A549 (cell line): ENCODE data around the gene PRPSAP2. TPM values are rescaled to one million over a fixed set of nuclear protein-coding genes. Genes with fewer than 3 reads are reported as not detected.

Experiments
- ATAC-seq, 2 experiments: fragments of 200-7000 bp in 1 of 2; fragments of >200 bp in 1 of 2; cut with Nextera tagmentation in 1 of 2; cut with Tn5 transposase in 1 of 2; 3 replicates each; pipeline versions ENCODE4 v1.8.0 to v1.9.1; 2018 to 2020; ENCODE audit warnings: mild to moderate bottlenecking in 1 of 2, moderate library complexity in 1 of 2
- CTCF ChIA-PET: fragments of 300-600 bp; sonication (Branson Sonifier 250); formaldehyde crosslinking; extraction: SDS; loops from one replicate; lab custom pipeline; 2021; ENCODE audit warnings: antibody characterized with exemption, inconsistent platforms; lab: Yijun Ruan, JAX
- POLR2A ChIA-PET: fragments of 350-600 bp; formaldehyde crosslinking; extraction: SDS; loops from one replicate; lab custom pipeline; 2021; ENCODE audit warnings: antibody characterized with exemption, inconsistent platforms; lab: Yijun Ruan, JAX
- DNase-seq, 2 experiments: peaks; one replicate each; pipeline versions ENCODE4 v3.0.0 to v3.0.0-alpha.2; 2011 to 2016; ENCODE audit warnings: low read depth in 1 of 2, low spot score in 1 of 2
- FAIRE-seq: peaks from 2 replicates; lab custom pipeline; 2011; peaks lifted over from hg19 to GRCh38; lab: Jason Lieb, UNC
- H3K27ac ChIP-seq, 2 experiments: fragments of >200 bp; sonication (Bioruptor Twin); formaldehyde crosslinking; 3 replicates each; pipeline ENCODE4 v1.5.1; 2016 to 2017
- H3K4me1 ChIP-seq: fragments of >200 bp; sonication (Bioruptor Twin); formaldehyde crosslinking; 3 replicates; pipeline ENCODE4 v1.6.1; 2016
- H3K4me2 ChIP-seq: fragments of >200 bp; sonication (Bioruptor Twin); formaldehyde crosslinking; 3 replicates; pipeline ENCODE4 v1.6.1; 2016
- H3K4me3 ChIP-seq: fragments of >200 bp; sonication (Bioruptor Twin); formaldehyde crosslinking; 3 replicates; pipeline ENCODE4 v1.5.1; 2016
- H3K9me3 ChIP-seq: fragments of >200 bp; sonication (Bioruptor Twin); formaldehyde crosslinking; 3 replicates; pipeline ENCODE4 v1.6.1; 2016
- BCL3 ChIP-seq: fragments of >200 bp; sonication (Bioruptor Twin); formaldehyde crosslinking; IDR thresholded peaks from 3 replicates; pipeline ENCODE4 v1.6.1; 2016
- CBX2 ChIP-seq: fragments of 200-600 bp; sonication (generic); IDR thresholded peaks from 2 replicates; pipeline ENCODE4 v1.6.1; 2016; ENCODE audit warnings: low read depth, mild to moderate bottlenecking, borderline replicate concordance
- CBX8 ChIP-seq: fragments of 200-600 bp; sonication (generic); IDR thresholded peaks from 2 replicates; pipeline ENCODE4 v1.6.1; 2016
- CEBPB ChIP-seq, 2 experiments: fragments of >200 bp in 1 of 2; sonication (Bioruptor Twin) in 1 of 2; formaldehyde crosslinking in 1 of 2; IDR thresholded peaks; 2 replicates each; pipeline ENCODE4 v1.6.1; 2012 to 2016
- CHD2 ChIP-seq: fragments of 150-350 bp; IDR thresholded peaks from 2 replicates; pipeline ENCODE4 v1.6.1; 2014; ENCODE audit warnings: low read length; ENCODE audit not compliant: partially characterized antibody
- E2F6 ChIP-seq: IDR thresholded peaks from 2 replicates; pipeline ENCODE4 v1.6.1; 2012; ENCODE audit warnings: low read depth, borderline replicate concordance
- ESRRA ChIP-seq: fragments of 150-350 bp; IDR thresholded peaks from 2 replicates; pipeline ENCODE4 v1.6.1; 2014; ENCODE audit warnings: mild to moderate bottlenecking, low read length, borderline replicate concordance
- GATA3 ChIP-seq: IDR thresholded peaks from 2 replicates; pipeline ENCODE4 v1.6.1; 2012; ENCODE audit warnings: borderline replicate concordance
- HEYL ChIP-seq: fragments of 250-450 bp; sonication (Bioruptor Pico); IDR thresholded peaks from 2 replicates; pipeline ENCODE4 v1.8.0; 2021; ENCODE audit warnings: mild to moderate bottlenecking, moderate library complexity
- HMGXB4 ChIP-seq: fragments of 250-450 bp; sonication (Bioruptor Pico); IDR thresholded peaks from 2 replicates; pipeline ENCODE4 v1.5.0; 2021; ENCODE audit warnings: mild to moderate bottlenecking, moderate library complexity, borderline replicate concordance
- HOXB13 ChIP-seq: fragments of 250-450 bp; sonication (Bioruptor Pico); IDR thresholded peaks from 2 replicates; pipeline ENCODE4 v1.5.0; 2020; ENCODE audit warnings: low read depth, mild to moderate bottlenecking, moderate library complexity
- JUN ChIP-seq, 2 experiments: fragments of >200 bp; sonication (Bioruptor Twin); formaldehyde crosslinking; IDR thresholded peaks; 2 replicates in 1 of 2; 3 replicates in 1 of 2; pipeline ENCODE4 v1.6.1; 2016 to 2017
- JUNB ChIP-seq: fragments of >200 bp; sonication (Bioruptor Twin); formaldehyde crosslinking; IDR thresholded peaks from 2 replicates; pipeline ENCODE4 v1.6.1; 2016
- KDM5A ChIP-seq: fragments of 200-600 bp; sonication (generic); IDR thresholded peaks from 2 replicates; pipeline ENCODE4 v1.6.1; 2016; ENCODE audit warnings: antibody characterized with exemption, mild to moderate bottlenecking
- NFE2L2 ChIP-seq: fragments of 150-350 bp; conservative IDR thresholded peaks from 2 replicates; pipeline ENCODE4 v1.6.1; 2014; ENCODE audit warnings: low read length
- POLR2AphosphoS2 ChIP-seq: conservative IDR thresholded peaks from 2 replicates; pipeline ENCODE4 v1.6.1; 2012; ENCODE audit warnings: low read length, improper control_type of control experiment, inconsistent platforms
- RAD21 ChIP-seq, 2 experiments: fragments of >200 bp in 1 of 2; sonication (Bioruptor Twin) in 1 of 2; formaldehyde crosslinking in 1 of 2; IDR thresholded peaks in 1 of 2; conservative IDR thresholded peaks in 1 of 2; 2 replicates in 1 of 2; 3 replicates in 1 of 2; pipeline ENCODE4 v1.6.1; 2012 to 2018; ENCODE audit warnings: inconsistent platforms in 1 of 2
- RARB ChIP-seq: fragments of 250-450 bp; sonication (Bioruptor Pico); IDR thresholded peaks from 2 replicates; pipeline ENCODE4 v1.8.0; 2021; ENCODE audit warnings: mild to moderate bottlenecking, moderate library complexity
- SREBF2 ChIP-seq: fragments of 450-650 bp; IDR thresholded peaks from 2 replicates; pipeline ENCODE4 v1.6.1; 2014; ENCODE audit warnings: mild to moderate bottlenecking, moderate library complexity
- TP53 ChIP-seq: fragments of 250-450 bp; sonication (Bioruptor Pico); IDR thresholded peaks from 2 replicates; pipeline ENCODE4 v1.5.0; 2021; ENCODE audit warnings: mild to moderate bottlenecking, moderate library complexity
- USF2 ChIP-seq: fragments of 450-650 bp; IDR thresholded peaks from 2 replicates; pipeline ENCODE4 v1.6.1; 2014; ENCODE audit warnings: antibody characterized with exemption
- ZNF302 ChIP-seq: fragments of 250-450 bp; sonication (Bioruptor Pico); IDR thresholded peaks from 2 replicates; pipeline ENCODE4 v1.9.0; 2021; ENCODE audit warnings: inconsistent platforms, mild to moderate bottlenecking, moderate library complexity
- ZSCAN20 ChIP-seq: fragments of 250-450 bp; sonication (Bioruptor Pico); IDR thresholded peaks from 2 replicates; pipeline ENCODE4 v1.8.0; 2022; ENCODE audit warnings: mild to moderate bottlenecking, moderate library complexity
- WGBS: methylation state at CpG from one replicate; pipeline ENCODE4 v1.1.6; 2017; ENCODE audit errors: missing lambda C conversion rate; 5-methylcytosine and 5-hydroxymethylcytosine counted together
- polyA plus RNA-seq, 4 experiments: library from polyadenylated mRNA; depleted of rRNA in 3 of 4; stranded (reverse); fragments of >200 nt; fragmentation: RNase III in 1 of 4; extraction: RNeasy Plus Mini Kit Qiagen cat#74134 plus additional on column Dnase treatment in 1 of 4; gene quantifications; 2 replicates in 3 of 4; 3 replicates in 1 of 4; pipeline ENCODE4 v1.2.3, GENCODE V29; 2011 to 2017

Gene PRPSAP2
- polyA plus RNA-seq, 2 of the 4 experiments (the other 2 are of a cell fraction), result 53.3 to 82.1 TPM

GRCh38 chr17:18856570-18856915 is 1.4 kb upstream of the PRPSAP2 start:
- ChIA-PET POLR2A (interaction anchor here (0.6 kb wide), 2 partner anchors 51 to 1036 kb away, joined by 3 to 8 read pairs; no protein-coding TSS in a partner anchor), CTCF (interaction anchor here (1.1 kb wide), 1 partner anchor 593 kb away, joined by 3 read pairs; no protein-coding TSS in a partner anchor)
- DNase-seq (no peak), FAIRE-seq (no peak), ATAC-seq (peak in 1 of 2 experiments; percentile 19; a peak in 1 of 6 replicates)
- TF ChIP-seq JUN (IDR thresholded peaks at IDR 0.05), result no peak
- no peak for TF ChIP-seq JUNB
- TF ChIP-seq HOXB13 (CRISPR knock-in tag), result no peak
- TF ChIP-seq ZNF302, result no peak
- no peak for TF ChIP-seq CBX2
- TF ChIP-seq KDM5A, result no peak
- TF ChIP-seq NFE2L2, result no peak
- TF ChIP-seq USF2, result no peak
- no peak for TF ChIP-seq CEBPB (IDR thresholded peaks at IDR 0.05)
- no peak for TF ChIP-seq BCL3
- no peak for TF ChIP-seq HMGXB4
- TF ChIP-seq SREBF2, result no peak
- Histone ChIP-seq H3K4me3 (peak overlapping the region; percentile 54), H3K4me1 (peaks cover 32% of the 10 kb centered on the region), H3K4me2 (peak overlapping the region; percentile 80), H3K9me3 (no peaks in the 10 kb centered on the region), H3K27ac (peak overlapping the region; percentile 69 to 84)
- WGBS, result 4% methylated on average over 7 of the region's 7 CpGs

GRCh38 chr17:18858567-18859245 is 775 bp downstream of the PRPSAP2 start:
- ChIA-PET POLR2A (interaction anchor here (0.7 to 1.2 kb wide), 4 partner anchors 9 to 11 kb away, joined by 4 to 6 read pairs (median 5); no protein-coding TSS in a partner anchor), CTCF (interaction anchor here (0.6 to 2.0 kb wide), 8 partner anchors 9 to 102 kb away, joined by 3 to 8 read pairs (median 4); no protein-coding TSS in a partner anchor)
- Histone ChIP-seq H3K27ac (peak overlapping the region; percentile 94 to 98), H3K4me2 (peak overlapping the region; percentile 73), H3K9me3 (no peaks in the 10 kb centered on the region), H3K4me1 (peaks cover 32% of the 10 kb centered on the region), H3K4me3 (peak overlapping the region; percentile 79)
- TF ChIP-seq TP53 (CRISPR knock-in tag) (no peak), RAD21 (conservative IDR thresholded peaks at IDR 0.05 in 1 of 2, IDR thresholded peaks at IDR 0.05 in 1 of 2) (no peak), E2F6 (no peak), KDM5A (no peak), GATA3 (no peak), NFE2L2 (no peak), RARB (CRISPR knock-in tag) (no peak), BCL3 (no peak), USF2 (no peak), CBX8 (no peak), POLR2AphosphoS2 (no peak), ZSCAN20 (CRISPR knock-in tag) (no peak), JUNB (no peak), CHD2 (no peak), CBX2 (no peak), CEBPB (IDR thresholded peaks at IDR 0.05) (no peak), ESRRA (no peak), HEYL (CRISPR knock-in tag) (no peak), SREBF2 (no peak)
- FAIRE-seq, result no peak
- no peak for ATAC-seq
- WGBS, result 20% methylated on average over 12 of the region's 12 CpGs
- DNase-seq, result no peak
